Erythroblast (primary cell): ENCODE measurements around the gene WDR7.

ENCODE experiments used
- GATA1 ChIP-seq: IDR thresholded peaks from 2 replicates; pipeline ENCODE4 v1.6.1; 2011; ENCODE audit warnings: low read depth, mild to moderate bottlenecking, control low read depth, low read length, moderate library complexity
- POLR2A ChIP-seq: IDR thresholded peaks from 2 replicates; pipeline ENCODE4 v1.6.1; 2011; ENCODE audit warnings: mild to moderate bottlenecking, low read length

GRCh38 chr18:56727399-56727798 lies 76.2 kb downstream of the WDR7 start:
- TF ChIP-seq POLR2A (no peak), GATA1 (no peak)
